Spleen (tissue), 7 donors: ENCODE results near the gene C12orf60.

ENCODE experiments used
- CTCF ChIP-seq, 11 experiments: fragments of 200-600 bp in 7 of 11; fragments of 450-650 bp in 4 of 11; sonication (generic) in 4 of 11; IDR thresholded peaks in 8 of 11; conservative IDR thresholded peaks in 3 of 11; 1 replicate in 7 of 11; 2 replicates in 4 of 11; pipeline versions ENCODE4 v1.4.0 to v1.8.0; 2016 to 2021; ENCODE audit warnings: antibody characterized with exemption in 11 of 11, inconsistent platforms in 4 of 11, mild to moderate bottlenecking in 1 of 11
- POLR2A ChIP-seq, 3 donors: fragments of 450-650 bp; IDR thresholded peaks; one replicate each; pipeline ENCODE4 v1.5.1; 2017; ENCODE audit warnings: antibody characterized with exemption in 3 of 3, mild to moderate bottlenecking in 1 of 3
- donor health status: DM: no; HTN: no; CAD: no; lungs with moderate emphysema.
- donor health status: DM: no; HTN: no; CAD: no.
- donor health status: DM: no; HTN: no; CAD: no.

GRCh38 chr12:14846042-14846587, 42.6 kb downstream of the C12orf60 start:
- TF ChIP-seq POLR2A (IDR thresholded peaks at IDR 0.05) (no peak), CTCF (IDR thresholded peaks at IDR 0.05 in 8 of 11, conservative IDR thresholded peaks at IDR 0.05 in 3 of 11) (no peak)
